GM18951 (cell line): ENCODE data around the gene PLCB1.

Source experiments
- POLR2A ChIP-seq: IDR thresholded peaks from 4 replicates; pipeline ENCODE4 v1.6.1; 2011; ENCODE audit warnings: mild to moderate bottlenecking; ENCODE audit not compliant: insufficient read length, insufficient read depth; ENCODE audit errors: extremely low read depth
- in situ Hi-C: fragments of 300-500 bp; cut with MboI; formaldehyde crosslinking; loops from one replicate; pipeline ENCODE4 v1.12.0; 2022; ENCODE audit warnings: low sequenced_read_pairs, mixed read lengths, inconsistent platforms; ENCODE audit not compliant: unreplicated experiment

PLCB1 gene

GRCh38 chr20:8757146-8757545 is 625.1 kb downstream of the PLCB1 start:
- TF ChIP-seq POLR2A, result no peak
- in situ Hi-C loops, result no loop called here

- in situ Hi-C loops, result no loop called here
- TF ChIP-seq POLR2A, result no peak
These were observed 632.4 kb downstream of the PLCB1 start for GRCh38 chr20:8764344-8764962.

GRCh38 chr20:8766868-8767390 is 634.9 kb downstream of the PLCB1 start:
- TF ChIP-seq POLR2A, result no peak
- in situ Hi-C loops, result no loop called here

- no peak for TF ChIP-seq POLR2A
- in situ Hi-C loops, result no loop called here
These were observed 642.3 kb downstream of the PLCB1 start for GRCh38 chr20:8774412-8774811.

GRCh38 chr20:8777911-8778310 is 645.8 kb downstream of the PLCB1 start:
- in situ Hi-C loops, result no loop called here
- no peak for TF ChIP-seq POLR2A

GRCh38 chr20:8778387-8778786 is 646.3 kb downstream of the PLCB1 start:
- TF ChIP-seq POLR2A, result no peak
- in situ Hi-C loops, result no loop called here

- TF ChIP-seq POLR2A, result no peak
- in situ Hi-C loops, result no loop called here
These were observed 648.8 kb downstream of the PLCB1 start for GRCh38 chr20:8780915-8781314.

GRCh38 chr20:8782804-8783203 is 650.7 kb downstream of the PLCB1 start:
- in situ Hi-C loops, result no loop called here
- TF ChIP-seq POLR2A, result no peak

- TF ChIP-seq POLR2A, result no peak
These were observed 651.7 kb downstream of the PLCB1 start for GRCh38 chr20:8783734-8784133.

GRCh38 chr20:8786383-8786782 is 654.3 kb downstream of the PLCB1 start:
- TF ChIP-seq POLR2A, result no peak
- in situ Hi-C loops, result no loop called here

More at GRCh38 chr20:8783734-8784133, 651.7 kb downstream of the PLCB1 start:
- in situ Hi-C loops, result no loop called here

GRCh38 chr20:8787090-8787489 is 655.0 kb downstream of the PLCB1 start:
- in situ Hi-C loops, result no loop called here
- no peak for TF ChIP-seq POLR2A

GRCh38 chr20:8788275-8788674 is 656.2 kb downstream of the PLCB1 start:
- in situ Hi-C loops, result no loop called here
- no peak for TF ChIP-seq POLR2A

- in situ Hi-C loops, result no loop called here
- TF ChIP-seq POLR2A, result no peak
These were observed 656.8 kb downstream of the PLCB1 start for GRCh38 chr20:8788831-8789230.

- in situ Hi-C loops, result no loop called here
- TF ChIP-seq POLR2A, result no peak
These were observed 658.5 kb downstream of the PLCB1 start for GRCh38 chr20:8790442-8791074.
